MCF 10A (cell line): ENCODE measurements around the gene RNF126. TPM values are rescaled to one million over a fixed set of nuclear protein-coding genes. Genes with fewer than 3 reads are reported as not detected.
"Not testable (repeated sequence)": the region's sequence is repeated elsewhere in the genome, so short reads cannot be mapped to it uniquely, and the experiment has no call there.

Source experiments
- BruUV-seq: library from RNA; stranded (reverse); fragments of 400-500 nt; replicated peaks from 2 replicates; lab custom pipeline; 2021; lab: Mats Ljungman, UMichigan
- CTCF ChIA-PET: fragments of 300-600 bp; sonication (Branson Sonifier 250); formaldehyde crosslinking; extraction: SDS; loops from one replicate; lab custom pipeline; 2021; ENCODE audit warnings: antibody characterized with exemption, inconsistent platforms; lab: Yijun Ruan, JAX
- POLR2A ChIA-PET: fragments of 300-600, 350-650 bp; sonication (Branson Sonifier 250); formaldehyde crosslinking; extraction: SDS; loops from one replicate; lab custom pipeline; 2020; ENCODE audit warnings: antibody characterized with exemption, inconsistent platforms; lab: Yijun Ruan, JAX
- DNase-seq: peaks from one replicate; pipeline ENCODE4 v3.0.0-alpha.2; 2018; ENCODE audit not compliant: unreplicated experiment
- H3K27ac Mint-ChIP-seq: one replicate; pipeline ENCODE4 v1.8.0; 2022; ENCODE audit warnings: mild to moderate bottlenecking, low read depth, mixed read lengths; ENCODE audit not compliant: unreplicated experiment
- H3K27me3 Mint-ChIP-seq: one replicate; pipeline ENCODE4 v1.8.0; 2022; ENCODE audit warnings: mixed read lengths; ENCODE audit not compliant: insufficient read depth, unreplicated experiment
- H3K36me3 Mint-ChIP-seq: one replicate; pipeline ENCODE4 v1.8.0; 2022; ENCODE audit warnings: mild to moderate bottlenecking, moderate library complexity, mixed read lengths; ENCODE audit not compliant: insufficient read depth, unreplicated experiment
- H3K4me1 Mint-ChIP-seq: one replicate; pipeline ENCODE4 v1.8.0; 2022; ENCODE audit warnings: mixed read lengths; ENCODE audit not compliant: insufficient read depth, unreplicated experiment
- H3K4me3 Mint-ChIP-seq: one replicate; pipeline ENCODE4 v1.8.0; 2022; ENCODE audit warnings: mild to moderate bottlenecking, moderate library complexity, mixed read lengths; ENCODE audit not compliant: unreplicated experiment
- H3K9me3 Mint-ChIP-seq: one replicate; pipeline ENCODE4 v1.8.0; 2022; ENCODE audit warnings: mixed read lengths; ENCODE audit not compliant: unreplicated experiment
- CTCF ChIP-seq: fragments of 200-600 bp; IDR thresholded peaks from one replicate; pipeline ENCODE4 v1.8.0; 2022; ENCODE audit warnings: antibody characterized with exemption, mild to moderate bottlenecking; ENCODE audit not compliant: unreplicated experiment
- intact Hi-C: fragments of 100-400 bp; cut with micrococcal nuclease; formaldehyde crosslinking; loops from 2 replicates; pipeline ENCODE4 v1.14.1; 2022
- total RNA-seq: library from RNA; stranded (reverse); gene quantifications from 2 replicates; pipeline ENCODE4 v1.2.3, GENCODE V29; 2022

RNF126 gene
- total RNA-seq, 1 experiment from 2014 or later = 68.0 TPM

GRCh38 chr19:632579-633067 is 30.4 kb downstream of the RNF126 start:
- intact Hi-C loops = loop anchor here (2.0 kb wide), 3 partner anchors 26 to 100 kb away; partner anchors contain the start of gene HCN2
- no peak for TF ChIP-seq CTCF
- Mint-ChIP-seq H3K36me3 (peaks cover 29% of the 10 kb centered on the region), H3K27me3 (no peaks in the 10 kb centered on the region), H3K4me1 (peaks cover 5% of the 10 kb centered on the region), H3K4me3 (peak overlapping the region; percentile 84), H3K27ac (peak overlapping the region; percentile 71), H3K9me3 (no peaks in the 10 kb centered on the region)
- ChIA-PET POLR2A (interaction anchor here (0.6 to 2.5 kb wide), 9 partner anchors 28 to 269 kb away, joined by 3 to 9 read pairs (median 3); partner anchors contain the start of genes BSG and CDC34), CTCF (interaction anchor here (0.7 to 1.2 kb wide), 2 partner anchors 61 to 159 kb away, joined by 3 to 6 read pairs; no protein-coding TSS in a partner anchor)
- peak; percentile 66 for DNase-seq
- BruUV-seq = no TSS peak

- POLR2A ChIA-PET = interaction anchor here (0.6 kb wide), 1 partner anchor 18 kb away, joined by 3 read pairs; no protein-coding TSS in a partner anchor
- no peaks in the 10 kb centered on the region for H3K9me3 Mint-ChIP-seq
- TF ChIP-seq CTCF = no peak
- peaks cover 5% of the 10 kb centered on the region for H3K4me1 Mint-ChIP-seq
- H3K27ac Mint-ChIP-seq = no peak overlapping the region
- DNase-seq = no peak
- H3K27me3 Mint-ChIP-seq = no peaks in the 10 kb centered on the region
- intact Hi-C loops = no loop called here
- BruUV-seq = no TSS peak
- CTCF ChIA-PET = interaction anchor here (0.6 kb wide), 1 partner anchor 1668 kb away, joined by 3 read pairs; no protein-coding TSS in a partner anchor
- H3K36me3 Mint-ChIP-seq = peaks cover 39% of the 10 kb centered on the region
- H3K4me3 Mint-ChIP-seq = no peak overlapping the region
These were observed 32.9 kb downstream of the RNF126 start for GRCh38 chr19:629961-630714.

- CTCF ChIA-PET = interaction anchor here (0.6 kb wide), 1 partner anchor 42 kb away, joined by 3 read pairs; no protein-coding TSS in a partner anchor
- DNase-seq, H3K4me1 Mint-ChIP-seq, H3K27me3 Mint-ChIP-seq, intact Hi-C loops, H3K9me3 Mint-ChIP-seq, H3K27ac Mint-ChIP-seq, BruUV-seq, H3K4me3 Mint-ChIP-seq: not testable (repeated sequence)
- POLR2A ChIA-PET = interaction anchor here (0.6 to 1.1 kb wide), 2 partner anchors 17 to 58 kb away, joined by 3 read pairs; partner anchors contain the start of gene BSG
- H3K36me3 Mint-ChIP-seq = peaks cover 42% of the 10 kb centered on the region
These were observed 33.5 kb downstream of the RNF126 start for GRCh38 chr19:629515-629914.

GRCh38 chr19:628168-628567 is 34.8 kb downstream of the RNF126 start:
- TF ChIP-seq CTCF = peak; percentile 14
- Mint-ChIP-seq H3K9me3 (no peaks in the 10 kb centered on the region), H3K27me3 (no peaks in the 10 kb centered on the region), H3K4me3 (no peak overlapping the region), H3K27ac (no peak overlapping the region), H3K4me1 (peaks cover 5% of the 10 kb centered on the region), H3K36me3 (peaks cover 49% of the 10 kb centered on the region)
- DNase-seq = no peak
- intact Hi-C loops = no loop called here
- ChIA-PET POLR2A (interaction anchor here (0.9 to 1.1 kb wide), 2 partner anchors 29 to 56 kb away, joined by 3 to 4 read pairs; partner anchors contain the start of gene BSG), CTCF (interaction anchor here (0.6 to 1.0 kb wide), 4 partner anchors 35 to 103 kb away, joined by 3 read pairs; partner anchors contain the start of gene RNF126)
- BruUV-seq = no TSS peak

- POLR2A ChIA-PET = interaction anchor here (1.1 to 1.9 kb wide), 2 partner anchors 9 to 14 kb away, joined by 3 to 4 read pairs; no protein-coding TSS in a partner anchor
- H3K9me3 Mint-ChIP-seq, H3K27me3 Mint-ChIP-seq, DNase-seq, H3K4me1 Mint-ChIP-seq, H3K4me3 Mint-ChIP-seq, H3K27ac Mint-ChIP-seq, intact Hi-C loops, BruUV-seq, CTCF ChIA-PET: not testable (repeated sequence)
- H3K36me3 Mint-ChIP-seq = peaks cover 44% of the 10 kb centered on the region
These were observed 36.4 kb downstream of the RNF126 start for GRCh38 chr19:626566-626965.
